Transverse colon (tissue), 4 donors: ENCODE data around the gene AHNAK. TPM values are rescaled to one million over a fixed set of nuclear protein-coding genes. Genes with fewer than 3 reads are reported as not detected.
A peak's percentile ranks its signal among the peaks of the same experiment; 100 is the strongest.

Experiments used
- DNase-seq: peaks from one replicate; pipeline ENCODE4 v3.0.0-alpha.2; 2019
- H3K27ac ChIP-seq, 4 donors: fragments of 200-600 bp; sonication (generic); 2 replicates each; pipeline ENCODE4 v1.5.1; 2016 to 2018; ENCODE audit warnings: inconsistent platforms in 4 of 4
- H3K27me3 ChIP-seq: fragments of 200-600 bp; sonication (generic); 2 replicates; pipeline ENCODE4 v1.5.1; 2017; ENCODE audit warnings: inconsistent platforms
- H3K36me3 ChIP-seq, 4 donors: fragments of 200-600 bp; sonication (generic); 2 replicates each; pipeline ENCODE4 v1.5.1; 2017 to 2019; ENCODE audit warnings: inconsistent platforms in 4 of 4
- H3K4me1 ChIP-seq, 4 donors: fragments of 200-600 bp; sonication (generic); 2 replicates each; pipeline ENCODE4 v1.5.1; 2017 to 2020; ENCODE audit warnings: inconsistent platforms in 4 of 4
- H3K4me3 ChIP-seq, 4 donors: fragments of 200-600 bp; sonication (generic); 1 replicate in 1 of 4; 2 replicates in 3 of 4; pipeline versions ENCODE4 v1.5.1 to v1.6.1; 2017 to 2019; ENCODE audit warnings: inconsistent platforms in 4 of 4
- H3K9me3 ChIP-seq, 2 donors: fragments of 200-600 bp; sonication (generic); 2 replicates each; pipeline ENCODE4 v1.5.1; 2017 to 2019; ENCODE audit warnings: inconsistent platforms in 2 of 2
- CTCF ChIP-seq, 5 experiments: fragments of 200-600 bp in 3 of 5; fragments of 450-650 bp in 2 of 5; sonication (generic) in 3 of 5; IDR thresholded peaks; 1 replicate in 2 of 5; 2 replicates in 3 of 5; pipeline ENCODE4 v1.5.1; 2016 to 2017; ENCODE audit warnings: antibody characterized with exemption in 5 of 5, inconsistent platforms in 3 of 5, mild to moderate bottlenecking in 2 of 5, moderate library complexity in 1 of 5
- EP300 ChIP-seq: sonication (generic); formaldehyde crosslinking; IDR thresholded peaks from one replicate; pipeline ENCODE4 v1.6.1; 2017; ENCODE audit warnings: antibody characterized with exemption, low read depth
- POLR2A ChIP-seq: fragments of 450-650 bp; IDR thresholded peaks from one replicate; pipeline ENCODE4 v1.6.1; 2016; ENCODE audit warnings: antibody characterized with exemption, mild to moderate bottlenecking, moderate library complexity
- POLR2AphosphoS5 ChIP-seq, 3 donors: sonication (generic); formaldehyde crosslinking; IDR thresholded peaks; one replicate each; pipeline ENCODE4 v1.6.1; 2016; ENCODE audit warnings: antibody characterized with exemption in 3 of 3
- WGBS, 2 donors: methylation state at CpG; one replicate each; pipeline ENCODE4 v1.1.5; 2018; ENCODE audit warnings: low coverage in 1 of 2; 5-methylcytosine and 5-hydroxymethylcytosine counted together
- in situ Hi-C, 4 donors: fragments of 200-750 bp; cut with MboI; loops; one replicate each; pipeline versions ENCODE4 v1.15.0 to v1.15.1; 2017; ENCODE audit warnings: low sequenced_read_pairs in 3 of 4, low pct_ligation_motif_present in 1 of 4, low pct_unique_long_range_greater_than_20kb in 1 of 4
- intact Hi-C: fragments of 100-400 bp; cut with DNase I; formaldehyde crosslinking; loops from one replicate; pipeline ENCODE4 v1.15.1; 2023; ENCODE audit warnings: low total_unique reads
- total RNA-seq, 4 donors: library from RNA; depleted of rRNA; stranded (reverse); fragments of >200 nt; gene quantifications; one replicate each; pipeline ENCODE4 v1.1.0, GENCODE V29; 2016

Gene AHNAK
- total RNA-seq, 4 donors from 2014 or later = 561 to 1,032 (median 742) TPM

- intact Hi-C loops = no loop called here
- peak within 1 kb of the TSS; percentile 59 to 81 (median 72) for H3K27ac ChIP-seq
- H3K9me3 ChIP-seq = no peaks in the 10 kb centered on the region
- WGBS, 2 donors = 69% methylated on average over 4 of the region's 4 CpGs; no CpG with 5 or more reads in 1 of the 2 donors
- DNase-seq = no peak
- peaks cover 9 to 36% (median 14%) of the 10 kb centered on the region in 4 donors for H3K4me1 ChIP-seq
- TF ChIP-seq POLR2AphosphoS5 (IDR thresholded peaks at IDR 0.05) (no peak), CTCF (IDR thresholded peaks at IDR 0.05) (no peak)
- no peaks in the 10 kb centered on the region for H3K36me3 ChIP-seq
- H3K27me3 ChIP-seq = no peaks in the 10 kb centered on the region
- no peak within 1 kb of the TSS for H3K4me3 ChIP-seq
- in situ Hi-C loops = loop anchor here in 1 of 4 donors (25.0 kb wide), 1 partner anchor 269 kb away; the partner anchor contains the start of genes LRRN4CL and UBXN1
These were observed 127.9 kb downstream of the AHNAK start, which contains the start of gene SCGB1A1 for GRCh38 chr11:62418733-62419132. Gene SCGB1A1 (plus strand): TSS chr11:62419033. CDS start chr11:62419096, 63 bp downstream.

- H3K36me3 ChIP-seq = no peaks in the 10 kb centered on the region
- no peak overlapping the region for H3K4me3 ChIP-seq
- peaks cover 9 to 36% (median 14%) of the 10 kb centered on the region in 4 donors for H3K4me1 ChIP-seq
- no peak for DNase-seq
- H3K9me3 ChIP-seq = no peaks in the 10 kb centered on the region
- intact Hi-C loops = no loop called here
- TF ChIP-seq CTCF (IDR thresholded peaks at IDR 0.05) = no peak
- no peak for TF ChIP-seq POLR2AphosphoS5 (IDR thresholded peaks at IDR 0.05)
- no peak for TF ChIP-seq POLR2A
- TF ChIP-seq EP300 = no peak
- H3K27ac ChIP-seq = peak overlapping the region in 2 of 4 donors; percentile 3 to 59
- 56 to 80% methylated on average over 4 to 5 of the region's 5 CpGs for WGBS, 2 donors
- no peaks in the 10 kb centered on the region for H3K27me3 ChIP-seq
- in situ Hi-C loops = loop anchor here in 1 of 4 donors (25.0 kb wide), 1 partner anchor 269 kb away; the partner anchor contains the start of genes LRRN4CL and UBXN1
These were observed 128.5 kb downstream of the AHNAK start for GRCh38 chr11:62418136-62418535.

DNA sequence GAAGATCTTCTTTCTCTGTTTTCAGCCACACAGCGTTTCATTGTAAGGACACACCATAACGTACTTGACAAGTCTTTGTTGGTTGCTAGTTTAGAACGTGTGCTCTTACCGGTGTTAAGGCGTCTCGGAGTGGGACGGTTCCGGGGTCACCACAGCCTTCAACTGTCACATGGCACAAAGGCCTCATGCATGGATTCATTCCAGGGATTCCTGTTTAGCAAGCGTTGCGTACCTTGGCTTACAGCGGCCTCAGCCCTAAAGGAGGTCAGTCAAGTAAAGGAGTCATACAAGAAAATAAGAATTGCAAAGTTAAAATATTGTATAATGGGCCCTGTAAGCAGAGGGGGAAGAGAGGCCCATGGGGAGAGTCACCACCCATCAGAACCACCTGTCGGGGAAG lies 130.0 kb downstream of the AHNAK start:
- in situ Hi-C loops (loop anchor here in 1 of 4 donors (25.0 kb wide), 1 partner anchor 271 kb away; the partner anchor contains the start of genes LRRN4CL and UBXN1), intact Hi-C loops (no loop called here)
- DNase-seq = no peak
- Histone ChIP-seq H3K4me3 (no peak overlapping the region), H3K27me3 (no peaks in the 10 kb centered on the region), H3K4me1 (peaks cover 9 to 31% (median 14%) of the 10 kb centered on the region in 4 donors), H3K36me3 (no peaks in the 10 kb centered on the region), H3K27ac (no peak overlapping the region), H3K9me3 (no peaks in the 10 kb centered on the region)
- TF ChIP-seq EP300 (no peak), CTCF (IDR thresholded peaks at IDR 0.05) (no peak), POLR2A (no peak)
- 94 to 97% methylated on average over 11 to 12 of the region's 12 CpGs for WGBS, 2 donors

DNA sequence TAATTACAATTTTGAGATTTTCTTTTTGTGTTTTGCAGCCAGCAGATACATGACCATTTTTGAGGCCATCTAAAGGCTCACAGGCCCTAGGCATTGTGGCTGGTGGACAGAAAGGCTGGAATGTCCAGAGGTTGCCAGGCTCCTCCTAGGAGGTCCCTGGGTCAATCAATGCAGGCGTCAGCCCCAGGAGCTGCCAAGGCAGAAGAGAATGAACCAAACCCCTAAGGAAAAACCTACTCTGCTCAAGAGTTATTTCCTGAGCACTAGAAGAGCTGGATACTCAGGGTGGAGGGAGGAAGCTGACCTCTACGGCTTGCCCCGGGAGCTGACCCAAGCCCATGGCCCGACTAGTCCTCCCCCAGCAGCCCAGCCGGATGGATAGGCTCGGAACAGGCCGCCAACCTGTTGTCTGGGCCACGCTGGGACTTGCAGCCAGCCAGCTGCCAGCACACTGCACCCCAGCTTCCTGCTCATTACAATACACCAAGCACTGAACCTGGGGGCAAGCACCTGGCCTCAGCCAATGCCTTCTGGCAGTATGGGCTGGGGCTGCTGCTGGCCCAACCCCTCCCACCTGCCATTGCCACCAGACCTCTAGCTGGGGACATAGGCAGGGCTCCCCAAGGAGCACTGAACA lies 133.4 kb downstream of the AHNAK start:
- Histone ChIP-seq H3K36me3 (no peaks in the 10 kb centered on the region), H3K27me3 (no peaks in the 10 kb centered on the region), H3K4me1 (peaks cover 0 to 4% (median 0%) of the 10 kb centered on the region in 4 donors), H3K4me3 (no peak overlapping the region), H3K27ac (no peak overlapping the region), H3K9me3 (no peaks in the 10 kb centered on the region)
- WGBS, 2 donors = 69% methylated on average over 8 of the region's 8 CpGs; no CpG with 5 or more reads in 1 of the 2 donors
- no peak for DNase-seq
- intact Hi-C loops (no loop called here), in situ Hi-C loops (loop anchor here in 1 of 4 donors (25.0 kb wide), 1 partner anchor 274 kb away; the partner anchor contains the start of genes LRRN4CL and UBXN1)
- no peak for TF ChIP-seq CTCF (IDR thresholded peaks at IDR 0.05)
- TF ChIP-seq POLR2A = no peak
- no peak for TF ChIP-seq EP300
- TF ChIP-seq POLR2AphosphoS5 (IDR thresholded peaks at IDR 0.05) = no peak
